HFF-Myc (cell line): ENCODE results near the gene RIMOC1.

Source experiments
- DNase-seq: peaks from one replicate; pipeline ENCODE4 v3.0.0-alpha.2; 2011; ENCODE audit warnings: low read depth; ENCODE audit errors: extremely low read depth
- H3K4me3 ChIP-seq: replicated peaks from 2 replicates; pipeline ENCODE4 v1.5.1; 2011; ENCODE audit warnings: low read depth, mild to moderate bottlenecking, control low read depth, low read length
- CTCF ChIP-seq: IDR thresholded peaks from 2 replicates; pipeline ENCODE4 v1.5.1; 2012; ENCODE audit warnings: mild to moderate bottlenecking, low read depth, low read length, control low read depth; ENCODE audit errors: missing control alignments

The RIMOC1 gene

GRCh38 chr5:41891066-41891707, 13.0 kb upstream of the RIMOC1 start:
- no peak for TF ChIP-seq CTCF
- no peak overlapping the region for H3K4me3 ChIP-seq
- DNase-seq: no peak

DNA sequence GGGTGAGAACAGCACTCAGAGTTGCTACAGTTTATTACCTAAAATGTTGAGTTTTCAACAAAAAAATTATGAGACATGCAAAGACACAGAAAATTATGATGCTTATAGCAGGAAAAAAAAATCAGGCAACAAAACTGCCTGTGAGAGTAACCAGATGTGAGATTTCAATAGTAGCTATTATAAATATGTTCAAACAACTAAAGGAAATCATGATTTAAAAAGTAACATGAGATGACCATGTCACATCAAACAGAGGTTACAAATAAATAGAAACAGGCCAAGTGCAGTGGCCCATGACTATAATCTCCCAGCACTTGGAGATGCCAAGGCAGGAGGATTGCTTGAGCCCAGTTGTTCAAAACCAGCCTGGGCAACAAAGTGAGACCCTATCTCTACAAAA, 12.1 kb upstream of the RIMOC1 start:
- no peak overlapping the region for H3K4me3 ChIP-seq
- TF ChIP-seq CTCF: no peak
- no peak for DNase-seq

DNA sequence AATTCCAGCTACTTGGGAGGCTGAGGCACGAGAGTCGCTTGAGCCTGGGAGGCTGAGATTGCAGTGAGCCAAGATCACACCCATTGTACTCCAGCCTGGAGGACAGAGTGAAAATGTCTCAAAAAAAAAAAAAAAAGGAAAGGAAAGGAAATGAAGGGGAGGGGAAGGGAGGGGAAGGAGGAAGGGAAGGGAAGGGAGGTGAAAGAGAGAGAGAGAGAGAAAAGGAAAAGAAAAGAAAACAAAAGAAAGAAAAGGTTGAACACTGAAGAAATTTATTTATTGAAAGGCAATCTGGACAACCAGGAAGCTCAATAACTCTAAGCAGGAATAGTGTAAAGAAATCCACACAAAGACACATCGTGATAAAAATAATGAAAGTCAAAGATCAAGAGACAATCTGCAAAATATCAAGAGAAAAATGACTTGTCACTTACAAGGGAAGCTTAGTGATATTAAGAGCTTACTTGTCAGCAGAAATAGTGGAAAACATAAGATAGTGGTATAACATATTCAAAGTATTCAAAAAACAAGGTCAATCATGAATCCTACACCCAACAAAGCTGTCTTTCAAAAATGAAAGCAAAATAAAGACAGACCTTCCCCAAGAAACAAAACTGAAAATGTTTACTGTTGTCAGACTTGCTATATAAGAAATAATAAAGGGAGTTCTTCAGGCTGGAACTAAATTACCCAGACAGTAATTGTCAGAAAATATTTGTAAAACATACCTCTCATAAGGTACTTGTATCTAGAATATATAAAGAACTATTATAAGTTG, 10.9 kb upstream of the RIMOC1 start:
- DNase-seq: no peak
- TF ChIP-seq CTCF: no peak
- H3K4me3 ChIP-seq: no peak overlapping the region

- DNase-seq: no peak
- no peak for TF ChIP-seq CTCF
- H3K4me3 ChIP-seq: no peak overlapping the region
Observed at GRCh38 chr5:41896230-41896629, 7.9 kb upstream of the RIMOC1 start.

GRCh38 chr5:41903382-41903891, 707 bp upstream of the RIMOC1 start:
- H3K4me3 ChIP-seq: peak overlapping the region; percentile 97
- no peak for TF ChIP-seq CTCF

DNA sequence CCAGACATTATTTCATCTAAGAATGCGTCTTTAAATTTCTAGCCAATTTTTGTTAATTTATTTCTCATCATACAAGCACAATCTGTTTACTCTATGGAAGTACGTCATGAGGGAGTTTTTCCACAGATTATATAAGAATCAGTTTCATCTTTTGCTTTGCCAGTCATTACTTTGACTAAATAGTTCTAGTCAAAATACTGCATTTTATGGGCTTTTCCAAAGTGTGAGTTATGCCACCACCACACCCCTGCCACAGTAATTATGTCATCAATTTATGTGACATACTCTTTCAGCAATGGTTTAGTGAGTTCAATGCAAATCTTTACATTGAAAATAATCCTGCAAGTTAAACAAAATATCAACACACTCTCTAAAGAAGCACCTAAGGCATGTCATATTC, 2.0 kb downstream of the RIMOC1 start:
- no peak for DNase-seq
- no peak overlapping the region for H3K4me3 ChIP-seq
- no peak for TF ChIP-seq CTCF

More at GRCh38 chr5:41903382-41903891, 707 bp upstream of the RIMOC1 start:
- no peak for DNase-seq
